Stimulated activated CD8-positive, alpha-beta memory T cell treated with anti-CD3 and anti-CD28 coated beads, Interleukin-15, amount 100 ng/mL, for 1 hour (primary cell): ENCODE measurements around the gene ATXN7L3.

ENCODE experiments used
- DNase-seq: peaks from one replicate; pipeline ENCODE4 v3.0.0-alpha.2; 2020; ENCODE audit warnings: low read depth

The ATXN7L3 gene

DNA sequence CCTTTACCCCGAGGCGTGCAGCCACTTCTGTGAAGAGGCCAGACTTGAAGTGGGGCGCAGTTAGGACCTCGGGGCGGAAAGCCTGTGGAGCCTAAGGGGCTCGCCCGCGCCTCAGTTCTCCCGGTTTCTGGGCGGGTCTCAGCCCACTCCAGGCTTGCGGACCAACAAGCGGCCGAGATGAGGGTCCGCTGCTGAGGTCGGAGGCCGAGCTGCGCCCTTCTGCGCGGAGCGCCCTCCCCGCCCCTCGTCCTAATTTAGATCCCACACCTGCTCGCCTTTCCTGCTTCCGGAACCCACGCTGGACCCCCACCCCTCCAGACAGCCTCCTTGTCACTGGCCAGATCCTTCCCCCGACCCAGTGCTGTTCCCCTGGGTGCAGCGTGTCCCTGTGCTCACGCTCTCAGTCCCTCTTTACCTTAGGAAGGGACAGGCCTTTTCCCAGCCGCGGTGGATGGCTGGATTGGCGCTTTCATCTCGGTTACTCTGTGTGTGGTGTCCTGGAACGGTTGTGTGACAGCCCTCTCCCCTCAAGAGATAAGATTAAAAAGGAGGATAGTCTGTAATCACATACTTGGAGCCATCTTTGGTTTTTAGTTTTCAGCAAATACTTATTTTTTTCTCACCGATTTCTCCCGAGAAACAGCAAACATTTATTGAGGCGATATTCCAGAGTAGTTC is 933 bp upstream of the ATXN7L3 start:
- DNase-seq, result no peak

DNA sequence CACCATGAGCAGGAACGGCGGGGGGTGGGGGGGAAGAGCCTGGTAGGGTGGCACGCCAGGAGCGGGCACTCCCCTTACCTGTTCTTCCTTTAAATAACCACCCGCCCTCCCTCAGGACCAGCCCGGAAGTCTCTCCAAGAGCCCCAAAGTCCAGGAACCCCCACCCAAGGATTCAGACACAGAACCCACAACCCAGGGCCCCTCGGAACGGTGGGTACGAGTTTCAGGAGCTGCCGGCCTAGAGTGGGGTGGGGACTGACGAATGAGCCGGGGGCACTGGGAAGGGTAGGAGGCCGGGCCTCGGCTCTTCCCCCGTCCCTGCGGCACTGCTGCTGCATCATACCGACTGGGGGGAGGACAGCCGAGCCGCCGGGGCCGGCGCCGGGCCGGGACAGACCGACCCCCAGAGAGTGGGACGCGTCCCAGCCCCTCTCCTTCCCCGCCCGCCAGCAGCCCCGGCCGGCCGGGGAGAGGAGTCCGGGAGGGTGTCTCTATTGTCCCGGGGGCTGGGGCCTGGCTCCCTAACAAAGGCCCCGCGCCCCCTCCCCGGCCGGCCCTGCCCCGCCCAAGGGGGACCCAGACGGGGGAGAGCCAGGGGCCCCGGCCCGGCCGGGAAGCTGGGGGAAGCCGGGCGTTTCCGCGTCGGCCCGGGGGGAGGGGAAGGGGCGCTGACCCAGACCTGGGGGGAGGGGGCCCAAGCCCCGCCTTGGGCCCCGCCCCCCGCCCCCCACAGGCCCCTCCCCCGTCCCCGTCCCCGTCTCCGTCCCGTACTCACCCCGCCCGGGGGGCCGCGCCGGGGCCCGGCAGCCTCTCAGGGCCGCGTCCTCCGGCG is 747 bp downstream of the ATXN7L3 start:
- no peak for DNase-seq

DNA sequence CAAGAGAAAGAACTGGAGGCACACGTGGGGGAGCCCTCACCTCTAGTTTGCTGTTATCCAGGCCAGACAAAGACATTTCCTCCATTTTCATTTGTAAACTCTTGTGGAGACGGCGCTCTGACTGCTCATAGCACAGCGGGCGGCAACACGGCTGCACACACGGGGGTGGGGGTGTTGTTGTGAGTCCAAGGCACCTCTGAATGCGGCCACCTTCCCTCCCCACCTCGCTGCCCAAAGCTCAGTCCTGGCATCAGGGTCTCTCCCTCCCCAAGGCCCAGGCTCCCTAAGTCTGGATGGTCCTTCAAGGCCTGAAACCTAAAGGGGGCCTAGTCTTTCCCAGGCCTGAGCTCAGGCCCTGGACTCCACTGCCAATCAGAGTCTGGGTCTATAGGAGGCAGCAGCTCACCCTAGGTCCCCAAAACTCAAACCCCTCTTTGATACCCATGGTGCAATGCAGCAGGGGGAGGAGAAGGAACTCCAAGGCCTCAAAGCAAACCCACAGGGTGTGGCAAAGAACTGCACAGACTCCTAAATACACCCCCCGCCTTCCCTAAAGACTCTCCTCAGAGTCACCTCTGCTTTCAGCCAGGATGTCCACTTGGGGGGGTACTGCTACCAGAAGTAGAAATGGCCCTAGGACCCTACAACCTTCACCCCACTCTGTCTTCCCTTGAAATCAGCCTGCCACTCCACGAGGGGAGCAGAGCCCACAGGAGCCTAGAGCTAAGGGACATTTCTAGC is 1.5 kb downstream of the ATXN7L3 start:
- no peak for DNase-seq

DNA sequence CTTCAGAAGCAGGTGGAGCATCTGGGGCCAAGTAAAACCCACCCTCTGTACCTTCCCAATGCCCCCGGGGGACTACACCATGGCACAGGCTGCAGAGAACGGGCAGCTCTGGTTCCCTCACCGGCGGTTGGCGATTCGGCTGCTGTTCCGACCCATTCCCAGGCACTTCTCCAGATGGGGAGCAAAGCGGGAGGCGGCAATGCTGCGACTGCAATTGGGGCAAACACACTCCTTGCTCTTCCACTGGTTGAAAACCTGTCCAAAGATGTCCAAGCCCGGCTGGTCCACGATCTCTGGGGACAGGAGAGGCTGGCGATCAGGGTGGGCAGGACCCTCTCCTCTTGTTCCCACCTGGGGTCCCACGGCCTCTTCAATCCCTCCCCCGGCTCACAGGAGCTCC is 2.6 kb downstream of the ATXN7L3 start:
- no peak for DNase-seq

DNA sequence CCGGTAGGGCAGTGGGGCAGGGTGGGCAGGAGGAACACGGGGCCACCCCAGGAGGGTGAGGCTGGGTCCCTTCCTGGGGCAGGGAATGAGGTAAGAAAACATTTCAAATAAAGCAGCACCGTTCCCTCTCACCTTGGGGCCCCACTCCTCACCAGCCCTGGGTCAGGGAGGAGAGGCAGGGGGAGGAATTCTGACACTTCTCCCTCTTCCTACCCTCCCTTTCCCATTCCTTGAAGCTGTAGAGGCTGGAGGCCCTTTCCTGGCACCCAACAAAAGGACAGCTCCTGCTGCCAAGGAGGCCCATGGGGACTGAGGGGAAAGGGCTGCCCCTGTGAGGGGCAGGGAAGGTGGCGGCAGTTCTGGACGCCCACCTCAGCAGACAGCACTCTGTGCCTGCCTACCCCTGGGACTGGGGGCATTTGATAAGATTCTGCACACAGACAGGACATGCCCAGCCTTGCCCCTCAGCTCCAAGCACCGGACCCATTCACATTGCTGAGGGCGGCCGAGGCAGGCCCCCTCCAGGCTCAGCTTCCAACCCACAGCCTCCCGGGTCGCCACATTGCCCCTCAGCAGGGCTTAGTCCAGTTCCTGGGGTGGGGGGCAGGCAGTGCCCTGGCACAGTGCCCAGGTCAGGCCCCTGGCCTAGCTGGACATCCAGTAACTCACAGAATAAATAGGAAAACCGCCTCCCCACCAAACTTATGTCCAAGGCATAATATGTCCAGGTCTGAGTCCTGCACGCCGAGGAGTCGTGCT is 6.2 kb downstream of the ATXN7L3 start:
- DNase-seq, result no peak

DNA sequence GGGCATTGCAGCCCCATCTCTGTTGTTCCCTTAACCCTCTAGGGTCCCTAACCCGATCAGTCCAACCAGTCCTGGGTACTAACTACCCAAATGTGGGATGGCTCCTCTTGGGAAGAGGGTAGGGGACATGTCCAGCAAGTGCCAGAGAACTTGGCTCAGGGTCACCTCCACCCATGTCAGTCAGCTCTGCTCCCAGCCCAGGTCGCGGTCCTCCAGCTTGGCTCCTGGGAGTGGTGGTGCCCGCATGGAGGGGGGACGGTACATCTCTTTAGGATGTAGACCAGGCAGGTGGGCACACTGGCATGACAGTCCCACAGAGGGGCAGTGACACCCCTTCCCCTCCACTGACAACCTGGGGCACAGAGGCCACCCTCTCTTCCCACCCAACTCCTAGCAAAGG is 6.9 kb downstream of the ATXN7L3 start:
- DNase-seq, result no peak

DNA sequence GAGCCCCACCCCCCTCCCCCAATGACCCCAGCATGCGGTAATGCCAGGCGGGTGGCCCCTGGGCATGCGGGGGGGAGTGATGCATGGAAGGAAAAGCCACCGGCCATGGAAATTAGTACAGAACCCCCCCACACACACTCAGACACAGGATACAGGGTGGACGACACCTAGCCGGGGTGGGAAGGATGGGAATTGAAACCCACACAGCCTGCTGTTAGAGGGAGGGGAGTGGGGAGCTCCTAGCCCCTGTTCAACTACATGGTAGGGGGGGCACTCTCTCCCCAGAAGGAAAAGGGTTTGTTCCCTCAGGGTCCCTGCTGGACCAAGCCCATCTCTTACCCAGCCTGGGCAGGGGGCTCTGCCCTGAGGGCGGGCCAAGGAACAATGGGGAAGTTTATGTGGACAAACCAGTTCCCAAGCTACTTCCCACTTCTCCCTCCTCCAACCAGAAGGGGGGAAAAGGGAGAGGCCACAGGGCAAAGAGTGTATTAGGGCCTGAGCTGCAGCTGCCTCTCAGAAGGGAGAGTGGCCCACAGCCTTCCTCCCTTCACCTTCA is 7.7 kb downstream of the ATXN7L3 start:
- DNase-seq, result no peak

DNA sequence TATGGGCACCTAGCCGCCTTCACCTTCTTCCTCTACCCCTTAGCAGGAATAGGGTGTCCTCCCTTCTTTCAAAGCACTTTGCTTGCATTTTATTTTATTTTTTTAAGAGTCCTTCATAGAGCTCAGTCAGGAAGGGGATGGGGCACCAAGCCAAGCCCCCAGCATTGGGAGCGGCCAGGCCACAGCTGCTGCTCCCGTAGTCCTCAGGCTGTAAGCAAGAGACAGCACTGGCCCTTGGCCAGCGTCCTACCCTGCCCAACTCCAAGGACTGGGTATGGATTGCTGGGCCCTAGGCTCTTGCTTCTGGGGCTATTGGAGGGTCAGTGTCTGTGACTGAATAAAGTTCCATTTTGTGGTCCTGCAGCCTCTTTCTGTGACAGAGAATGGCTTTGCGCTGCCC is 8.3 kb downstream of the ATXN7L3 start:
- DNase-seq, result no peak

DNA sequence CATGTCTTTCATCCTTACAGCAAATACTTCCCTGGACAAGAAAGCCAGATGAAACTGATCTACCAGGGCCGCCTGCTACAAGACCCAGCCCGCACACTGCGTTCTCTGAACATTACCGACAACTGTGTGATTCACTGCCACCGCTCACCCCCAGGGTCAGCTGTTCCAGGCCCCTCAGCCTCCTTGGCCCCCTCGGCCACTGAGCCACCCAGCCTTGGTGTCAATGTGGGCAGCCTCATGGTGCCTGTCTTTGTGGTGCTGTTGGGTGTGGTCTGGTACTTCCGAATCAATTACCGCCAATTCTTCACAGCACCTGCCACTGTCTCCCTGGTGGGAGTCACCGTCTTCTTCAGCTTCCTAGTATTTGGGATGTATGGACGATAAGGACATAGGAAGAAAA is 9.2 kb downstream of the ATXN7L3 start:
- no peak for DNase-seq

DNA sequence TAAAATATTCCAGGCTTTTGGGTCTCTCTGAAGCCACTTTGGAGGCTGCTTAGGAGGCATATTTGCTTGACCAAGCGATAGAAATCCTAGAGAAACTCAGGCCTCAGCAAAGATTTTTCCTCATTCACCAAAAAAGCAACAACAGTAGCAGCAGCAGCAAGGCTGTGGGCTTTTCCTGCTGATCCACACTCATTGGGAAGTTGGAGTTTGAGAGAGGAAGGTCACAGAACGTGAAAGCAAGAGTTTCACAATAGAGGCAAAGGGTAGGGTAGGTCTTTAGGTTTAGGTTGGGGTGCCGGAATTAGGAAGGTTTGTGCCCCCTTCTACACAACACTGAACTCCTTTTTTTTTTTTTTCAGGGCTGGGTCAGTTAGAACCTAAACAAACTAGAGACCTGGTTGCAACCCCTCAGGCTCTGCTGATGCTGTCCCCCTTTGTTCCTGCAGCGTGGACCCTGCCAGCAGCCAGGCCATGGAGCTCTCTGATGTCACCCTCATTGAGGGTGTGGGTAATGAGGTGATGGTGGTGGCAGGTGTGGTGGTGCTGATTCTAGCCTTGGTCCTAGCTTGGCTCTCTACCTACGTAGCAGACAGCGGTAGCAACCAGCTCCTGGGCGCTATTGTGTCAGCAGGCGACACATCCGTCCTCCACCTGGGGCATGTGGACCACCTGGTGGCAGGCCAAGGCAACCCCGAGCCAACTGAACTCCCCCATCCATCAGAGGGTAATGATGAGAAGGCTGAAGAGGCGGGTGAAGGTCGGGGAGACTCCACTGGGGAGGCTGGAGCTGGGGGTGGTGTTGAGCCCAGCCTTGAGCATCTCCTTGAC is 10.9 kb downstream of the ATXN7L3 start:
- no peak for DNase-seq

DNA sequence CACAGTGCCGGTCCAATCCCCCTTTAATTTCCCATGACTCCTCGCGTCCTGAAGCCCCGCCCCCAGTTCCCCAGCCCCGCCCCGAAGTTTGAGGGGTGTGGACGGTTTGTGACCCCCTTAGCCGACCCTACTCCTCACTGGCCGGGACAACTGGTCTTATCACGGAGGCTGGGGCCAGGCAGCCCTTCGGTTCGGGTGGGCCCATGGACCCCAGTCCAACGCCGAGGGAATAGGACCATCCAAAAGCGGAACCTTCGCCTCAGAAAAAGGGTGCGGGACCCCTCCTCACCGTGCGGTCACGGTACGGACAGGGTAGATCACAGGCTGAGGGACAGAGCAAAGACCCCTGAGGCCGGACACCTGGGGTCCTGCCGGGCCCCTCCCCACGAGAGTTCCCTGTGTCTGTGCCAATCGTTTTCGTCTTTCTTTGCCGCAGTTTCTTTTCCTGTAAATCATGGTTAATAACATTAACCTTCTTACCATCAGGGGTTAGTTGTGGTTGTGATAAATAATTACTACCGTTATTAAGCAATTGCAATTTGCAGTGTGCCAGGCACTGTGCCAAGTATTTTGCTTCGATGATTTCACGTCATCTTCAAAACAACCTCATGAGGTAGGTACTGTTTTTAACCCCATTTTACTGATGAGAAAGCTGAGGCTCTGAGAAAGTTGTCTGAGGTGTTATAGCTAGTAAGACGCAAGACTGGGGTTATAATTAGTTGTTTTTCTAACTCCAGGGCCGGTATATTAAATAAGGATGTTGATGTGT is 12.4 kb downstream of the ATXN7L3 start:
- no peak for DNase-seq

DNA sequence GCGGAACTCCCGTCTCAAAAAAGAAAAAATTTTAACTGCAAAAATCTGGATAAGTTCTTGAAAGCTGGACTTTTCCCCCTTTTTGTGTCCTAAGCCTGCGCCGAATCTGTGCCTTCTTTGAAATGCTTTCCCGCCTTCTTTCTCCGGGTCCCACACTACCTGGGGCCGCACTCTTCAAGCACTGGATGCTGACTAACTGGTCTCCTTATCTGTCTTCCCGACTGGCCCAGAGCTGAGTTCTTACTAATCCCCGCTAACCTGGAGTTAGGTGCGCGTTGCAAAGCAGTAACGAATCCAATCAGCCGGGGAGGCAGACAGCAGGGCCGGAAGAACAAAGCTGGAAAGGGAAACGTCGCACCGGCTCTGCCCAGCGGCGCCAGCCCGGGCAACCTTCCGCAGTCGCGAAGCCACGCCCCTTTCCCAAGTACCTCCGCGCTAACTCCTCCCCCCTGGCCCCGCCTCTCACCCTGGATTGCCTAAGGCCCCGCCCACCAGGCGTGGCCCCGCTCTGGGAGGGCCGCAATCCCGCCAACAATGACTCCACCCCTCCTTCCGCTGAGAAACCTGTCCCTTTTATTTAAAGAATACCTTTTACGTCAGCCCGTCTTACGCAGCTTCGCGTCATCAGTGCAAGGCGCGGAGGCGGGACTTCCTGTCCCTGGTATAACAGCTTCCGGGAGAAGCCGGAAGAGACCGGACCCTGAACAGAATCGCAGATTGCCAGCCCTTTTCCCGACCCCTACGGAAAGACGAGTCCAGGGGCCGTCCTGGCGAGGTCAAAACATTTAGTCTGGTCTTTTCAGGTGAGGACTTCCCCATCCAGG is 13.2 kb downstream of the ATXN7L3 start, which contains the start of gene TMUB2:
Gene TMUB2 (plus strand): TSS at position 666 of the 824 bp plus-strand sequence. CDS start 737 bp downstream, outside the sequence.
- DNase-seq, result peak; percentile 99

DNA sequence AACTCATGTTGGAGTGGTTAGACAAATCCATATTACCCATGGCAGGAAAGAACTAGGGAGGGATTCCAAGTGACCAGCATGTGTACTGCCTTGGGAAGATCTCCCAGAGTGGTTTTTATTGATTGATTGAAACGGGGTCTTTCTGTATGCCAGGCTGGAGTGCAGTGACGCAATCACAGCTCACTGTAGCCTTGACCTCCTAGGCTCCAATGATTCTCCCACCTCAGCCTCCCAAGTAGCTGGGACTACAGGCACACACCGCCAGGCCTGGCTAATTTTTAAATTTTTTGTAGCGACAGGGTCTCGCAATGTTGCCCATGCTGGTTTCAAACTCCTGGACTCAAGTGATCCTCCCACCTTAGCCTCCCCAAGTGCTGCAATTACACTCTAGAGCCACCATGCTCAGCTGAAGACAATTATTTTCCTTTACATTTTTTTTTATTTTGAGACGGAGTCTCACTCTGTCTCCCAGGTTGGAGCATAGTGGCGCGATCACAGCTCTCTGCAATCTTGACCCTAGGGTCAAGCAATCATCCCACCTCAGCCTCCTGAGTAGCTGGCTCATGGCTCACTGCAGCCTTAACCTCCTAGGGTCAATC is 15.4 kb downstream of the ATXN7L3 start:
- DNase-seq, result no peak

DNA sequence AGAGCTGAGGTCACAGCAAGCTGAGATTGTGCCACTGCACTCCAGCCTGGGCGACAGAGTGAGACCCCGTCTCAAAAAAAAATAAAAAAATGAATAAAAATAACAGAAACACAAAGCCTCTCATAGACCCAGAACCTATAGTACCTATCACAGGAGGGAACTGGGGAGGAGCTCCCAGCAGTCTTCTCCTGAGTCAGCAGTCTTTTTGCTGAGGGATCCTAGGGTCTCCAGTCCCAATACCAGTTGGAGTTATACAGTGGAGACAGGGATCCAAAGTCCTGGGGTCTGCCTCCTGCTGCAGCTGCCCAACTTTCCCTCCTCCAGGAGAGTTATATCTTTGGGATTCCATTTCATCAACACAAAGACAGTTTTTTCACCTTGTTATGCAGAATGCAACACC is 16.7 kb downstream of the ATXN7L3 start:
- DNase-seq, result no peak

DNA sequence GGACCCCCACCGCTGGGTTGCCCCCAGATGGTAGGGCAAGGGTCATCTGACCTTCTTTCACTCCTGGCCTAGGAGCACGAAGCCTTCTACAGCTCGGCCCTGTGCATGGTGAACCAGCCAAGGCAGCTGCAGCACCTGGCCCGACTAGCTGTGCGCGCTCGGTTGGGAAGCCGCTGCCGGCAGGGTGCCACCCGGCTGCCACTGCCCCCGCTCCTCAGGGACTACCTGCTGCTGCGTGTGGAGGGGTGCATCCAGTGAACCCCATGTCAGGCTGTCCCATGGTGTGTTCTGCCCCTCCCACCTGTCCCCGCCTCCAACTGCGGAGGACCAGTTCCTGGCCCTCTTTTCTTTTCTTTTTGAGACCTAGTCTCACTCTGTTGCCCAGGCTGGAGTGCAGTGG is 21.6 kb downstream of the ATXN7L3 start:
- DNase-seq, result no peak

DNA sequence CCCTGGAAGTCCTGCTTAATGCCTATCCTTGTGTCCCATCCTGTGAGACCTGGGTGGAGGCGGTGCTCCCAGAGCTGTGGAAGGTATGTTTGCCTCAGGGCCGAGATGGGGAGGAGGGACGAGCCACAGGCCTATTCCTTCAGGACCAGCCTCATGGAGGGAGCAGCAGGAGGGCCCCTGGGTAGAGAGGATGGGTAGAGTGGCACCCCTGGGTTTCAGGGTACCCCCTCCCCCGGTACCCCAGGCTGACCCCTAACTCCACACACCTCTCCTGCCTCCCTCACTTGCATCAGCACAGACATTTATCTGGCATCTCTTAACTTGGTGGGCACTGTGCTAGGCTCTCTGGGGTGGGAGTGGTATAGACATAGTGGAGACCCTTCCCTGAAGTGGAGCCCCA is 22.0 kb downstream of the ATXN7L3 start:
- no peak for DNase-seq

DNA sequence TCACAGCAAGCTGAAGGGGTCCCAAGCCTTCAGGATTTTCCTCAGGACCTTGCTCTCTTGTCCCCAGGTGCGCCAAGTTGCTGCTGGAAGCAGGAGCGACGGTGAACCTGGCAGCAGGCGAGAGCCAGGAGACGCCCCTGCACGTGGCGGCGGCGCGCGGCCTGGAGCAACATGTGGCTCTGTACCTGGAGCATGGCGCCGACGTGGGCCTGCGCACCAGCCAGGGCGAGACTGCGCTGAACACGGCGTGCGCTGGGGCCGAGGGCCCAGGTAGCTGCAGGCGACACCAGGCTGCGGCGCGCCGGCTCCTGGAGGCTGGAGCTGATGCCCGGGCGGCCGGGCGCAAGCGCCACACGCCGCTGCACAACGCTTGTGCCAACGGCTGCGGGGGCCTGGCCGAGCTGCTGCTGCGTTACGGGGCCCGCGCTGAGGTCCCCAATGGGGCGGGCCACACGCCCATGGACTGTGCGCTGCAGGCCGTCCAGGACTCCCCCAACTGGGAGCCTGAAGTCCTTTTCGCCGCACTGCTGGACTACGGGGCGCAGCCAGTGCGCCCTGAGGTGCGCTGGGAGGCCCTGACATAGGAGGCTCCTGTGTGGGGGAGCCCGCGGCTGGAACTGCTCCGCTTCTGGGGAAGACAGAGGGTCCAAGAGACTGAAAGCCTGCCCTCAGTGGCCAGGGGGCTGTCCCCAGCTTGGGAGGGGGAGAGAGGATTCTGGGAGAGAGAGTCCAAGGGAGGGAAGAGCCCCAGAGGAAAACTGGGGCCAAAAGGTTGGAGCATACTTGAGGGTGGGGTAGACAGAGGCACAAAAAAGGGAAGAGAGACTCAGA is 22.8 kb downstream of the ATXN7L3 start:
- DNase-seq, result no peak

DNA sequence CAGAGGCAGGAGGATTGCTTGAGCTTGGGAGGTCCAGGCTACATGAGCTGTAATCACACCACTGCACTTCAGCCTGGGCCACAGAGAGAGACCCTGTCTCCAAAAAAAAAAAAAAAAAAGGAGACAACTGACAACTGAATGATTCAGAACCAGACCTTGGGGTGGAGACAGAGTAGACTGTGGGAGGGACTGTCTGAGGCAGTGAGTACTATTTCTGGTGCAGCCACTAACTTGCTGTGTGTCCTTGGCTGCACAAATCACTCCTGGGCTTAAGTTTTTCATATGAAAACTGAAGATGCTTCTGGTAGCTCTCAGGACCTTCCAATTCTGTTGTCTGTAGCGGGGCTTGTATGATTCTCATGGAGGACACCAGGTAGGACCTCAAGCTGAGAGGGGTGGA is 23.4 kb downstream of the ATXN7L3 start:
- no peak for DNase-seq
